22Rv1 (cell line): ENCODE data around the gene CPZ.

Experiments used
- ZFX ChIP-seq: fragments of 450-650 bp; IDR thresholded peaks from 2 replicates; pipeline ENCODE4 v1.6.1; 2017; ENCODE audit warnings: antibody characterized with exemption, borderline replicate concordance
- TF ChIP-seq, protein P1 (sequence below): fragments of 450-650 bp; IDR thresholded peaks from 2 replicates; pipeline ENCODE4 v1.5.1; 2017; ENCODE audit warnings: mild to moderate bottlenecking

DNA sequence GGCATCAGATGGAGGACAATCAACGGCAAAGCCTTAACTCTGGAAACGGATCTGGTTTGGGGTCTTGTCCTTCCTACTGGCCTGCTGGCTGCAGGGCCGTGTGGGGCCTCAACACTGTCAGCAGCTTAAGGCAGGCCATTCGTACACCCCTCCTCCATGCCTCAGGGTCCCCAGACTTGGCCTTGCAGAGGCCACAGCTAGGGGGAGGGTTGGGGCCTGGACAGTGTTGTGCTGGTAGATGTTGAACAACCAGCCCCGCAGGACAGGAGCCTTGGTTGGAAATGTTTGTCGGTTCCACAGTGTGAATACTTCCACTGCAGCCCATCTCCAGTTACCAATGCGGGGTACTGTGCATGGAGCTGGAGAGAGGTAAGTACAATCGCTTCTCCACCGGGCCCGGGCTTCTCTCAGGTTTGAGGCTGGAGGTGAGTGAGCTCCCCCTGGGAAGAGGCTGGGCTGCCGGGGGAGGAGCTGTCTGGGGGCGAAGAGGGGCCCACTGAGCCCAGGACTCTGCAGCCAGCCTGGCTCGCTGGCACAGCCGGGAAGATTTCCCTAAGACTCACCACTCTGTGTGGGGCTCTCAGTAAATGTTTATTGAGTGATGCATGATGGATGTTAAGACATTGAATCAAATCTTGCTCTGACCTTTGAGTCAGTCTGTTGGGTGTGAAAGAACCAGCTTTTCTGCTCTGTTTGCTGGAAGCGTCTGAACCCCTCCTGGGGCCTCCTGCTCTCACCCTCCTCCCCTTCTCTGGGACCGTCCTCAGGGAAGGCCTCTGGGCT is 32.1 kb upstream of the CPZ start:
- TF ChIP-seq, protein P1, sequence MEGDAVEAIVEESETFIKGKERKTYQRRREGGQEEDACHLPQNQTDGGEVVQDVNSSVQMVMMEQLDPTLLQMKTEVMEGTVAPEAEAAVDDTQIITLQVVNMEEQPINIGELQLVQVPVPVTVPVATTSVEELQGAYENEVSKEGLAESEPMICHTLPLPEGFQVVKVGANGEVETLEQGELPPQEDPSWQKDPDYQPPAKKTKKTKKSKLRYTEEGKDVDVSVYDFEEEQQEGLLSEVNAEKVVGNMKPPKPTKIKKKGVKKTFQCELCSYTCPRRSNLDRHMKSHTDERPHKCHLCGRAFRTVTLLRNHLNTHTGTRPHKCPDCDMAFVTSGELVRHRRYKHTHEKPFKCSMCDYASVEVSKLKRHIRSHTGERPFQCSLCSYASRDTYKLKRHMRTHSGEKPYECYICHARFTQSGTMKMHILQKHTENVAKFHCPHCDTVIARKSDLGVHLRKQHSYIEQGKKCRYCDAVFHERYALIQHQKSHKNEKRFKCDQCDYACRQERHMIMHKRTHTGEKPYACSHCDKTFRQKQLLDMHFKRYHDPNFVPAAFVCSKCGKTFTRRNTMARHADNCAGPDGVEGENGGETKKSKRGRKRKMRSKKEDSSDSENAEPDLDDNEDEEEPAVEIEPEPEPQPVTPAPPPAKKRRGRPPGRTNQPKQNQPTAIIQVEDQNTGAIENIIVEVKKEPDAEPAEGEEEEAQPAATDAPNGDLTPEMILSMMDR = no peak
- TF ChIP-seq ZFX = no peak
